ENCODE measurements around the gene WIPI1.

GRCh38 chr17:68462381-68463210 lies 5.3 kb upstream of the WIPI1 start:
- TF ChIP-seq ZNF274 (IDR thresholded peaks at IDR 0.05; ENCODE audit: low read depth, low read length) (no peak), YY1 (IDR thresholded peaks at IDR 0.05; ENCODE audit: insufficient read depth, insufficient read length) (no peak), SUZ12 (IDR thresholded peaks at IDR 0.05; ENCODE audit: extremely low read depth, insufficient read depth, insufficient read length) (no peak)
